Transverse colon (tissue), 4 donors: Measurements from ENCODE around the gene SLIT3. TPM values are rescaled to one million over a fixed set of nuclear protein-coding genes. Genes with fewer than 3 reads are reported as not detected.

ENCODE experiments used
- DNase-seq: peaks from one replicate; pipeline ENCODE4 v3.0.0-alpha.2; 2019
- H3K27ac ChIP-seq, 4 donors: fragments of 200-600 bp; sonication (generic); 2 replicates each; pipeline ENCODE4 v1.5.1; 2016 to 2018; ENCODE audit warnings: inconsistent platforms in 4 of 4
- H3K27me3 ChIP-seq: fragments of 200-600 bp; sonication (generic); 2 replicates; pipeline ENCODE4 v1.5.1; 2017; ENCODE audit warnings: inconsistent platforms
- H3K36me3 ChIP-seq, 4 donors: fragments of 200-600 bp; sonication (generic); 2 replicates each; pipeline ENCODE4 v1.5.1; 2017 to 2019; ENCODE audit warnings: inconsistent platforms in 4 of 4
- H3K4me1 ChIP-seq, 4 donors: fragments of 200-600 bp; sonication (generic); 2 replicates each; pipeline ENCODE4 v1.5.1; 2017 to 2020; ENCODE audit warnings: inconsistent platforms in 4 of 4
- H3K4me3 ChIP-seq, 4 donors: fragments of 200-600 bp; sonication (generic); 1 replicate in 1 of 4; 2 replicates in 3 of 4; pipeline versions ENCODE4 v1.5.1 to v1.6.1; 2017 to 2019; ENCODE audit warnings: inconsistent platforms in 4 of 4
- H3K9me3 ChIP-seq, 2 donors: fragments of 200-600 bp; sonication (generic); 2 replicates each; pipeline ENCODE4 v1.5.1; 2017 to 2019; ENCODE audit warnings: inconsistent platforms in 2 of 2
- CTCF ChIP-seq, 5 experiments: fragments of 200-600 bp in 3 of 5; fragments of 450-650 bp in 2 of 5; sonication (generic) in 3 of 5; IDR thresholded peaks; 1 replicate in 2 of 5; 2 replicates in 3 of 5; pipeline ENCODE4 v1.5.1; 2016 to 2017; ENCODE audit warnings: antibody characterized with exemption in 5 of 5, inconsistent platforms in 3 of 5, mild to moderate bottlenecking in 2 of 5, moderate library complexity in 1 of 5
- EP300 ChIP-seq: sonication (generic); formaldehyde crosslinking; IDR thresholded peaks from one replicate; pipeline ENCODE4 v1.6.1; 2017; ENCODE audit warnings: antibody characterized with exemption, low read depth
- POLR2A ChIP-seq: fragments of 450-650 bp; IDR thresholded peaks from one replicate; pipeline ENCODE4 v1.6.1; 2016; ENCODE audit warnings: antibody characterized with exemption, mild to moderate bottlenecking, moderate library complexity
- POLR2AphosphoS5 ChIP-seq, 3 donors: sonication (generic); formaldehyde crosslinking; IDR thresholded peaks; one replicate each; pipeline ENCODE4 v1.6.1; 2016; ENCODE audit warnings: antibody characterized with exemption in 3 of 3
- WGBS, 2 donors: methylation state at CpG; one replicate each; pipeline ENCODE4 v1.1.5; 2018; ENCODE audit warnings: low coverage in 1 of 2; 5-methylcytosine and 5-hydroxymethylcytosine counted together
- in situ Hi-C, 4 donors: fragments of 200-750 bp; cut with MboI; loops; one replicate each; pipeline versions ENCODE4 v1.15.0 to v1.15.1; 2017; ENCODE audit warnings: low sequenced_read_pairs in 3 of 4, low pct_ligation_motif_present in 1 of 4, low pct_unique_long_range_greater_than_20kb in 1 of 4
- intact Hi-C: fragments of 100-400 bp; cut with DNase I; formaldehyde crosslinking; loops from one replicate; pipeline ENCODE4 v1.15.1; 2023; ENCODE audit warnings: low total_unique reads
- total RNA-seq, 4 donors: library from RNA; depleted of rRNA; stranded (reverse); fragments of >200 nt; gene quantifications; one replicate each; pipeline ENCODE4 v1.1.0, GENCODE V29; 2016

The SLIT3 gene
- total RNA-seq, 4 donors from 2014 or later: 6.7 to 60.5 (median 9.6) TPM

GRCh38 chr5:168765551-168766425, 535.2 kb downstream of the SLIT3 start:
- in situ Hi-C loops (no loop called here), intact Hi-C loops (no loop called here)
- Histone ChIP-seq H3K4me3 (no peak overlapping the region), H3K27me3 (no peaks in the 10 kb centered on the region), H3K36me3 (no peaks in the 10 kb centered on the region), H3K27ac (no peak overlapping the region), H3K4me1 (no peaks in the 10 kb centered on the region), H3K9me3 (no peaks in the 10 kb centered on the region)
- 45 to 60% methylated on average over 2 to 9 of the region's 9 CpGs for WGBS, 2 donors
- no peak for TF ChIP-seq EP300
- no peak for DNase-seq

- Histone ChIP-seq H3K27me3 (no peaks in the 10 kb centered on the region), H3K27ac (no peak overlapping the region), H3K36me3 (no peaks in the 10 kb centered on the region), H3K4me3 (no peak overlapping the region), H3K9me3 (no peaks in the 10 kb centered on the region), H3K4me1 (no peaks in the 10 kb centered on the region)
- TF ChIP-seq POLR2AphosphoS5 (IDR thresholded peaks at IDR 0.05): no peak
- no peak for TF ChIP-seq POLR2A
- TF ChIP-seq CTCF (IDR thresholded peaks at IDR 0.05): no peak
- no peak for TF ChIP-seq EP300
- in situ Hi-C loops (no loop called here), intact Hi-C loops (no loop called here)
- WGBS, 2 donors: 88 to 90% methylated on average over 12 to 15 of the region's 15 CpGs
- DNase-seq: no peak
These were observed 535.8 kb downstream of the SLIT3 start for GRCh38 chr5:168765086-168765550.

GRCh38 chr5:168756453-168757391, 544.2 kb downstream of the SLIT3 start:
- in situ Hi-C loops (no loop called here), intact Hi-C loops (no loop called here)
- no peaks in the 10 kb centered on the region for H3K9me3 ChIP-seq
- H3K4me3 ChIP-seq: no peak overlapping the region
- no peak for DNase-seq
- no peaks in the 10 kb centered on the region for H3K27me3 ChIP-seq
- H3K4me1 ChIP-seq: no peaks in the 10 kb centered on the region
- H3K36me3 ChIP-seq: no peaks in the 10 kb centered on the region
- 67 to 86% methylated on average over 3 to 10 of the region's 10 CpGs for WGBS, 2 donors
- no peak for TF ChIP-seq EP300
- TF ChIP-seq POLR2AphosphoS5 (IDR thresholded peaks at IDR 0.05): no peak
- no peak overlapping the region for H3K27ac ChIP-seq

GRCh38 chr5:168755548-168756093, 545.3 kb downstream of the SLIT3 start:
- in situ Hi-C loops: no loop called here
- Histone ChIP-seq H3K9me3 (no peaks in the 10 kb centered on the region), H3K36me3 (no peaks in the 10 kb centered on the region), H3K27me3 (no peaks in the 10 kb centered on the region), H3K27ac (no peak overlapping the region), H3K4me3 (no peak overlapping the region), H3K4me1 (no peaks in the 10 kb centered on the region)
- intact Hi-C loops: no loop called here
- 60 to 79% methylated on average over 1 to 7 of the region's 7 CpGs for WGBS, 2 donors
- TF ChIP-seq EP300 (no peak), POLR2A (no peak), CTCF (IDR thresholded peaks at IDR 0.05) (no peak), POLR2AphosphoS5 (IDR thresholded peaks at IDR 0.05) (no peak)
- no peak for DNase-seq
